Liver (tissue), 9 donors: ENCODE data around the gene BATF3. TPM values are rescaled to one million over a fixed set of nuclear protein-coding genes. Genes with fewer than 3 reads are reported as not detected.
"Not testable (repeated sequence)": the region's sequence is repeated elsewhere in the genome, so short reads cannot be mapped to it uniquely, and the experiment has no call there.

ENCODE experiments used
- DNase-seq: peaks from one replicate; pipeline ENCODE4 v3.0.0-alpha.2; 2017; ENCODE audit warnings: low spot score
- H3K27ac ChIP-seq, 2 donors: one replicate each; pipeline ENCODE4 v1.7.0; 2013; ENCODE audit warnings: inconsistent platforms in 2 of 2, low read length in 2 of 2, control low read depth in 1 of 2, low read depth in 1 of 2, mild to moderate bottlenecking in 1 of 2
- H3K27me3 ChIP-seq, 4 donors: one replicate each; pipeline versions ENCODE4 v1.6.1 to v1.7.0; 2013; ENCODE audit warnings: low read length in 3 of 4, inconsistent platforms in 1 of 4, mild to moderate bottlenecking in 1 of 4, moderate library complexity in 1 of 4; ENCODE audit not compliant: control insufficient read depth in 4 of 4, insufficient read depth in 4 of 4
- H3K36me3 ChIP-seq, 4 donors: one replicate each; pipeline versions ENCODE4 v1.6.1 to v1.7.0; 2013; ENCODE audit warnings: low read length in 3 of 4, mild to moderate bottlenecking in 3 of 4, low read depth in 1 of 4, moderate library complexity in 1 of 4; ENCODE audit not compliant: control insufficient read depth in 4 of 4, insufficient read depth in 3 of 4
- H3K4me1 ChIP-seq, 4 donors: one replicate each; pipeline versions ENCODE4 v1.6.1 to v1.7.0; 2013; ENCODE audit warnings: low read length in 3 of 4, mild to moderate bottlenecking in 3 of 4, moderate library complexity in 1 of 4; ENCODE audit not compliant: control insufficient read depth in 4 of 4, insufficient read depth in 4 of 4
- H3K4me3 ChIP-seq, 3 donors: one replicate each; pipeline versions ENCODE4 v1.6.1 to v1.7.0; 2013; ENCODE audit warnings: low read length in 3 of 3, control low read depth in 1 of 3, low read depth in 1 of 3, mild to moderate bottlenecking in 1 of 3
- H3K9ac ChIP-seq, 2 donors: one replicate each; pipeline ENCODE4 v1.7.0; 2013; ENCODE audit warnings: low read length in 2 of 2, mild to moderate bottlenecking in 2 of 2, moderate library complexity in 2 of 2, control low read depth in 1 of 2, low read depth in 1 of 2
- H3K9me3 ChIP-seq, 4 donors: one replicate each; pipeline versions ENCODE4 v1.6.1 to v1.7.0; 2013; ENCODE audit warnings: low read length in 3 of 4; ENCODE audit not compliant: control insufficient read depth in 4 of 4
- FOXA1 ChIP-seq: IDR thresholded peaks from 2 replicates; pipeline ENCODE4 v1.6.1; 2016; ENCODE audit warnings: antibody characterized with exemption
- FOXA2 ChIP-seq: IDR thresholded peaks from 2 replicates; pipeline ENCODE4 v1.6.1; 2016; ENCODE audit warnings: antibody characterized with exemption
- GABPA ChIP-seq, 2 donors: IDR thresholded peaks in 1 of 2; conservative IDR thresholded peaks in 1 of 2; 2 replicates each; pipeline ENCODE4 v1.6.1; 2016; ENCODE audit warnings: antibody characterized with exemption in 2 of 2, mild to moderate bottlenecking in 1 of 2, moderate library complexity in 1 of 2
- HNF4A ChIP-seq, 2 donors: conservative IDR thresholded peaks; 2 replicates each; pipeline ENCODE4 v1.6.1; 2016; ENCODE audit warnings: antibody characterized with exemption in 2 of 2, mild to moderate bottlenecking in 2 of 2
- REST ChIP-seq: IDR thresholded peaks from 2 replicates; pipeline ENCODE4 v1.6.1; 2016; ENCODE audit warnings: antibody characterized with exemption, mild to moderate bottlenecking
- SP1 ChIP-seq: IDR thresholded peaks from 2 replicates; pipeline ENCODE4 v1.6.1; 2018; ENCODE audit warnings: antibody characterized with exemption, mild to moderate bottlenecking
- WGBS: extraction: QIAGEN DNeasy Blood & Tissue Kit; methylation state at CpG from one replicate; pipeline ENCODE4 v1.1.7; 2013; 5-methylcytosine and 5-hydroxymethylcytosine counted together
- polyA plus RNA-seq, 2 donors: library from polyadenylated mRNA; stranded (reverse) in 1 of 2; unstranded in 1 of 2; fragments of 200-250 nt in 1 of 2; fragments of >200 nt in 1 of 2; fragmentation: Nextera tagmentation in 1 of 2; extraction: Ambion mirVana in 1 of 2; gene quantifications; one replicate each; pipeline versions ENCODE4 v1.2.1 to v1.2.3, GENCODE V29; 2013 to 2015
- total RNA-seq, 2 donors: library from RNA; depleted of rRNA; stranded (reverse); fragments of >200 nt; gene quantifications; one replicate each; pipeline ENCODE4 v1.2.3, GENCODE V29; 2014
- TF ChIP-seq, protein P1 (sequence below): fragments of 150-350 bp; IDR thresholded peaks from 2 replicates; pipeline ENCODE4 v1.5.1; 2017; ENCODE audit warnings: improper control_type of control experiment, low read depth, low read length; ENCODE audit not compliant: missing input control
- TF ChIP-seq, protein P2 (sequence below): IDR thresholded peaks from 2 replicates; pipeline ENCODE4 v1.6.1; 2016; ENCODE audit warnings: antibody characterized with exemption
- TF ChIP-seq, protein P3 (sequence below): IDR thresholded peaks from 2 replicates; pipeline ENCODE4 v1.6.1; 2016; ENCODE audit warnings: antibody characterized with exemption
- TF ChIP-seq, protein P4 (sequence below): IDR thresholded peaks from 2 replicates; pipeline ENCODE4 v1.6.1; 2016; ENCODE audit warnings: antibody characterized with exemption
- donor health status: healthy.
- donor health status: healthy.
- donor health status: healthy.
- donor health status: healthy.
- donor health status: healthy.

BATF3 gene
- total and polyA plus RNA-seq, 4 donors = 0.65 to 1.0 (median 0.91) TPM

GRCh38 chr1:212711974-212712373, 12.3 kb upstream of the BATF3 start:
- WGBS = 96% methylated on average over 8 of the region's 8 CpGs
- not testable (repeated sequence) for H3K4me1 ChIP-seq, H3K9me3 ChIP-seq, H3K36me3 ChIP-seq, H3K9ac ChIP-seq, H3K4me3 ChIP-seq, H3K27me3 ChIP-seq, H3K27ac ChIP-seq, DNase-seq

GRCh38 chr1:212710566-212710965, 10.9 kb upstream of the BATF3 start:
- no peak for DNase-seq
- Histone ChIP-seq H3K4me3 (no peak overlapping the region), H3K27me3 (no peaks in the 10 kb centered on the region), H3K4me1 (no peaks in the 10 kb centered on the region), H3K9me3 (no peaks in the 10 kb centered on the region), H3K36me3 (no peaks in the 10 kb centered on the region), H3K9ac (no peak overlapping the region), H3K27ac (no peak overlapping the region)
- TF ChIP-seq, protein P1, sequence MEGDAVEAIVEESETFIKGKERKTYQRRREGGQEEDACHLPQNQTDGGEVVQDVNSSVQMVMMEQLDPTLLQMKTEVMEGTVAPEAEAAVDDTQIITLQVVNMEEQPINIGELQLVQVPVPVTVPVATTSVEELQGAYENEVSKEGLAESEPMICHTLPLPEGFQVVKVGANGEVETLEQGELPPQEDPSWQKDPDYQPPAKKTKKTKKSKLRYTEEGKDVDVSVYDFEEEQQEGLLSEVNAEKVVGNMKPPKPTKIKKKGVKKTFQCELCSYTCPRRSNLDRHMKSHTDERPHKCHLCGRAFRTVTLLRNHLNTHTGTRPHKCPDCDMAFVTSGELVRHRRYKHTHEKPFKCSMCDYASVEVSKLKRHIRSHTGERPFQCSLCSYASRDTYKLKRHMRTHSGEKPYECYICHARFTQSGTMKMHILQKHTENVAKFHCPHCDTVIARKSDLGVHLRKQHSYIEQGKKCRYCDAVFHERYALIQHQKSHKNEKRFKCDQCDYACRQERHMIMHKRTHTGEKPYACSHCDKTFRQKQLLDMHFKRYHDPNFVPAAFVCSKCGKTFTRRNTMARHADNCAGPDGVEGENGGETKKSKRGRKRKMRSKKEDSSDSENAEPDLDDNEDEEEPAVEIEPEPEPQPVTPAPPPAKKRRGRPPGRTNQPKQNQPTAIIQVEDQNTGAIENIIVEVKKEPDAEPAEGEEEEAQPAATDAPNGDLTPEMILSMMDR = no peak
- TF ChIP-seq HNF4A (conservative IDR thresholded peaks at IDR 0.05) = no peak
- TF ChIP-seq FOXA2 = no peak
- TF ChIP-seq, protein P2, sequence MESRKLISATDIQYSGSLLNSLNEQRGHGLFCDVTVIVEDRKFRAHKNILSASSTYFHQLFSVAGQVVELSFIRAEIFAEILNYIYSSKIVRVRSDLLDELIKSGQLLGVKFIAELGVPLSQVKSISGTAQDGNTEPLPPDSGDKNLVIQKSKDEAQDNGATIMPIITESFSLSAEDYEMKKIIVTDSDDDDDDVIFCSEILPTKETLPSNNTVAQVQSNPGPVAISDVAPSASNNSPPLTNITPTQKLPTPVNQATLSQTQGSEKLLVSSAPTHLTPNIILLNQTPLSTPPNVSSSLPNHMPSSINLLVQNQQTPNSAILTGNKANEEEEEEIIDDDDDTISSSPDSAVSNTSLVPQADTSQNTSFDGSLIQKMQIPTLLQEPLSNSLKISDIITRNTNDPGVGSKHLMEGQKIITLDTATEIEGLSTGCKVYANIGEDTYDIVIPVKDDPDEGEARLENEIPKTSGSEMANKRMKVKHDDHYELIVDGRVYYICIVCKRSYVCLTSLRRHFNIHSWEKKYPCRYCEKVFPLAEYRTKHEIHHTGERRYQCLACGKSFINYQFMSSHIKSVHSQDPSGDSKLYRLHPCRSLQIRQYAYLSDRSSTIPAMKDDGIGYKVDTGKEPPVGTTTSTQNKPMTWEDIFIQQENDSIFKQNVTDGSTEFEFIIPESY = no peak
- TF ChIP-seq, protein P3, sequence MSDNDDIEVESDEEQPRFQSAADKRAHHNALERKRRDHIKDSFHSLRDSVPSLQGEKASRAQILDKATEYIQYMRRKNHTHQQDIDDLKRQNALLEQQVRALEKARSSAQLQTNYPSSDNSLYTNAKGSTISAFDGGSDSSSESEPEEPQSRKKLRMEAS = no peak
- no peak for TF ChIP-seq SP1
- TF ChIP-seq, protein P4, sequence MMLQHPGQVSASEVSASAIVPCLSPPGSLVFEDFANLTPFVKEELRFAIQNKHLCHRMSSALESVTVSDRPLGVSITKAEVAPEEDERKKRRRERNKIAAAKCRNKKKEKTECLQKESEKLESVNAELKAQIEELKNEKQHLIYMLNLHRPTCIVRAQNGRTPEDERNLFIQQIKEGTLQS = no peak
- no peak for TF ChIP-seq FOXA1
- TF ChIP-seq REST = no peak
- TF ChIP-seq GABPA (IDR thresholded peaks at IDR 0.05 in 1 of 2, conservative IDR thresholded peaks at IDR 0.05 in 1 of 2) = no peak
- WGBS = 76% methylated on average over 6 of the region's 6 CpGs
